ENCODE results near the gene MBTD1.
"Not testable (repeated sequence)": the region's sequence is repeated elsewhere in the genome, so short reads cannot be mapped to it uniquely, and the experiment has no call there.

MBTD1 gene

GRCh38 chr17:51185763-51186332 is 74.0 kb downstream of the MBTD1 start:
- Histone ChIP-seq H3K4me1 (ENCODE audit: control insufficient read depth, insufficient read depth, low read length) (no peaks in the 10 kb centered on the region), H3K9me3 (replicated peaks; ENCODE audit: low read length) (no peaks in the 10 kb centered on the region), H3K4me3 (ENCODE audit: low read length) (no peak overlapping the region), H3K36me3 (ENCODE audit: insufficient read depth, low read length) (peaks cover 41% of the 10 kb centered on the region), H3K27me3 (ENCODE audit: control insufficient read depth, insufficient read depth, low read length) (no peaks in the 10 kb centered on the region), H3K4me2 (ENCODE audit: low read length) (no peak overlapping the region), H3K9ac (ENCODE audit: low read depth, low read length) (no peak overlapping the region)

GRCh38 chr17:51184124-51184523 is 75.7 kb downstream of the MBTD1 start:
- H3K36me3 ChIP-seq (ENCODE audit: insufficient read depth, low read length): peaks cover 36% of the 10 kb centered on the region

DNA sequence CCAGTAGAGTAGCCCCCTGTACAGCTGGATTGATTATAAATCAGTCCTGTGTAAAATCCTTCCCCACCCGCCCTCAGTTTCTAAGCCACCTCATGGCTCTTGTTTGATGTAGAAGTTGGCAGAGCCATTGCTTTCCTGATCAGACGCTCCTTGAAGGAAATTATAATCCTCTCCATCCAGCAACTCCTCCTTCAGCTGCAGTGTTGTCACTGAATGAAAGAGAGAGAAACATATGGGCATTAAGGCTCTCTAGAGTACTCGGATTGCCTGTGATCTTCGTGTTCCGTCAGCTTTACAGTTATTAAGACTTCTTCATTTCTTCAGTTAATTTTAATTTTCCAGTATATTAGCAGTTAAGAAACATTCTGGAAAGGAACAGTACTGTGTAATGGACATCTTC is 79.4 kb downstream of the MBTD1 start:
- H3K4me1 ChIP-seq (ENCODE audit: control insufficient read depth, insufficient read depth, low read length): no peaks in the 10 kb centered on the region
- H3K36me3 ChIP-seq (ENCODE audit: insufficient read depth, low read length): peaks cover 28% of the 10 kb centered on the region
- H3K4me3 ChIP-seq (ENCODE audit: low read length): no peak overlapping the region
- H3K9ac ChIP-seq (ENCODE audit: low read depth, low read length): no peak overlapping the region
- no peak overlapping the region for H3K4me2 ChIP-seq (ENCODE audit: low read length)
- H3K27me3 ChIP-seq (ENCODE audit: control insufficient read depth, insufficient read depth, low read length): no peaks in the 10 kb centered on the region
- no peaks in the 10 kb centered on the region for H3K9me3 ChIP-seq (replicated peaks; ENCODE audit: low read length)

More at GRCh38 chr17:51184124-51184523, 75.7 kb downstream of the MBTD1 start:
- H3K4me2 ChIP-seq (ENCODE audit: low read length): no peak overlapping the region
- no peak overlapping the region for H3K4me3 ChIP-seq (ENCODE audit: low read length)
- H3K9ac ChIP-seq (ENCODE audit: low read depth, low read length): no peak overlapping the region
- no peaks in the 10 kb centered on the region for H3K9me3 ChIP-seq (replicated peaks; ENCODE audit: low read length)
- H3K27me3 ChIP-seq (ENCODE audit: control insufficient read depth, insufficient read depth, low read length): no peaks in the 10 kb centered on the region
- H3K4me1 ChIP-seq (ENCODE audit: control insufficient read depth, insufficient read depth, low read length): no peaks in the 10 kb centered on the region

GRCh38 chr17:51172030-51172429 is 87.8 kb downstream of the MBTD1 start:
- H3K4me2 ChIP-seq (ENCODE audit: low read length); H3K4me1 ChIP-seq (ENCODE audit: control insufficient read depth, insufficient read depth, low read length); H3K4me3 ChIP-seq (ENCODE audit: low read length); H3K9ac ChIP-seq (ENCODE audit: low read depth, low read length); H3K27me3 ChIP-seq (ENCODE audit: control insufficient read depth, insufficient read depth, low read length); H3K9me3 ChIP-seq (replicated peaks; ENCODE audit: low read length): not testable (repeated sequence)
- peaks cover 47% of the 10 kb centered on the region for H3K36me3 ChIP-seq (ENCODE audit: insufficient read depth, low read length)

- H3K4me3 ChIP-seq (ENCODE audit: low read length): no peak overlapping the region
- H3K36me3 ChIP-seq (ENCODE audit: insufficient read depth, low read length): peaks cover 47% of the 10 kb centered on the region
- no peaks in the 10 kb centered on the region for H3K9me3 ChIP-seq (replicated peaks; ENCODE audit: low read length)
- no peaks in the 10 kb centered on the region for H3K27me3 ChIP-seq (ENCODE audit: control insufficient read depth, insufficient read depth, low read length)
- H3K4me1 ChIP-seq (ENCODE audit: control insufficient read depth, insufficient read depth, low read length): peaks cover 7% of the 10 kb centered on the region
- H3K4me2 ChIP-seq (ENCODE audit: low read length): no peak overlapping the region
- no peak overlapping the region for H3K9ac ChIP-seq (ENCODE audit: low read depth, low read length)
Observed at GRCh38 chr17:51170736-51171135, 89.1 kb downstream of the MBTD1 start.

- no peak overlapping the region for H3K4me3 ChIP-seq (ENCODE audit: low read length)
- H3K9ac ChIP-seq (ENCODE audit: low read depth, low read length): no peak overlapping the region
- peaks cover 47% of the 10 kb centered on the region for H3K36me3 ChIP-seq (ENCODE audit: insufficient read depth, low read length)
- H3K9me3 ChIP-seq (replicated peaks; ENCODE audit: low read length): no peaks in the 10 kb centered on the region
- H3K4me2 ChIP-seq (ENCODE audit: low read length): no peak overlapping the region
- peaks cover 15% of the 10 kb centered on the region for H3K4me1 ChIP-seq (ENCODE audit: control insufficient read depth, insufficient read depth, low read length)
- no peaks in the 10 kb centered on the region for H3K27me3 ChIP-seq (ENCODE audit: control insufficient read depth, insufficient read depth, low read length)
Observed at GRCh38 chr17:51169340-51169739, 90.5 kb downstream of the MBTD1 start.

DNA sequence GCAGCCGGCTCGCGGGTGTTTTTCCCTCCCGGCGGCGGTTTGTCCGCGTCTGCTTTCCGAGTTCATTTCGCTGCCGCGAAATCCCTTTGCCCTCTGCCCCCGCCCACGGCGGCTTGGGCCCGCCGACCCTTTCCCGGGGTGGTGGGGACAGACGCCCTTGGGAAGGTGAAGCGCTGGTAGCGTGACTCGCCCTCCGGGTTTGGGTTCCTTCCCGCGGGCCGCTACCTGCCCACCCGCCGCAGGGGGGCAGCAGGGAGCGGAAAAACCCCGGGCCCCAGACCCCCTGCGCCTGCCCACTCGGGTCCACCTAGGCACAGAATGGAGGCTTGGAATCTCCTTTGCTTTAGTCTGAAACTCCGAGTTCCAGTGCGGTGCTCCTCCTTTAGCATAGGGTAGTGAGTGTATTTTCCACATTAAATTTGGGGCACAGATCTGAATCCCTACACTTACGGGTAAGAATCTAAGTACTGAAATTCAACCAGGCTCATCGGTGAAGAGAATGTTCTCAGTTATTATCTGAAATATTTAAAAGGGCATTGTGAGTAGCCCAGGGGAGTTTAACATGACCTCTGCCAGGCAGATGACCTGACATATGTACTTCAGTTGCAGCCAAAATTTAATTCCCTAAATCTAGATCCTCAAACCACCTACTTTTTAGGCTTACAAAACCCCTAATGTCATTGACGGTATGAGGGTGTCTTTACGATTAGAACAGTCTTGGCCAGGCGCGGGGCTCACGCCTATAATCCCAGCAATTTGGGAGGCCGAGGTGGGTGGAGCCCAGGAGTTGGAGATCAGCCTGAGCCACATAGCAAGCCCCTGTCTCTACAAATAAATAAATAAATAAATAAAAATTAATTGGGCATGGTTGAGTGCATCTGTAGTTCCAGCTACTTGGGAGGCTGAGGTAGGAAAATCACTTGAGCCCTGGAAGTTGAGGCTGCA is 92.6 kb downstream of the MBTD1 start:
- Histone ChIP-seq H3K27me3 (ENCODE audit: control insufficient read depth, insufficient read depth, low read length) (no peaks in the 10 kb centered on the region), H3K36me3 (ENCODE audit: insufficient read depth, low read length) (peaks cover 42% of the 10 kb centered on the region), H3K4me2 (ENCODE audit: low read length) (peak overlapping the region; percentile 86), H3K4me1 (ENCODE audit: control insufficient read depth, insufficient read depth, low read length) (peaks cover 15% of the 10 kb centered on the region), H3K4me3 (ENCODE audit: low read length) (peak overlapping the region; percentile 99), H3K9ac (ENCODE audit: low read depth, low read length) (peak overlapping the region; percentile 98), H3K9me3 (replicated peaks; ENCODE audit: low read length) (no peaks in the 10 kb centered on the region)

DNA sequence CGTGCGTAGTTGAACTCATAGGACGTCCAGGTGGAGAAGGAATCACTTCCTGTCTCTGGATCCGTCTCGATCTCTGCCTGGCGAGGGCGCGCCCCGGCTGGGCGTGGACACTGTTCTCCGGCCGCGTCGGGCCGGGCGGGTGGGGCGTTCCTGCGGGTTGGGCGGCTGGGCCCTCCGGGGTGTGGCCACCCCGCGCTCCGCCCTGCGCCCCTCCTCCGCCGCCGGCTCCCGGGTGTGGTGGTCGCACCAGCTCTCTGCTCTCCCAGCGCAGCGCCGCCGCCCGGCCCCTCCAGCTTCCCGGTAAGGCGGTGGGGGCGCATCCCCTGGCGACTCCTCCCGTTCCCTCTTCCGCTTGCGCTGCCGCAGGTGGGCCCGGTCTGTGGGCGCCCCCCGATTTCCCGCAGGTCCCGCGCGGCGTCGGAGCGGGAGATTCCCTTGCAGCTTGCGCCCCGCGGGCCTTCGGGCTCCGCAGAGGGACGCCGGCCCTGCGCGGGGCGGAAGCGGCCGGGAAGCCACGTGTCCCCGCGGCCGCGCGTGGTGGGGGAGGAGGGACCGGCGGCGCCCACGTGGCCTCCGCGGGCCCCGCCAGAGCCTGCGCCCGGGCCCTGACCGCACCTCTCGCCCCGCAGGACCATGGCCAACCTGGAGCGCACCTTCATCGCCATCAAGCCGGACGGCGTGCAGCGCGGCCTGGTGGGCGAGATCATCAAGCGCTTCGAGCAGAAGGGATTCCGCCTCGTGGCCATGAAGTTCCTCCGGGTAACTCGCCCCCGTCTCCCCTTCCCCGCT is 93.5 kb downstream of the MBTD1 start, which contains the start of gene NME2:
Gene NME2 (plus strand): TSS at position 214 of the 789 bp plus-strand sequence. CDS start 420 bp downstream, at position 634.
- Histone ChIP-seq H3K4me1 (ENCODE audit: control insufficient read depth, insufficient read depth, low read length) (peaks cover 15% of the 10 kb centered on the region), H3K36me3 (ENCODE audit: insufficient read depth, low read length) (peaks cover 42% of the 10 kb centered on the region), H3K9ac (ENCODE audit: low read depth, low read length) (peak within 1 kb of the TSS; percentile 98), H3K4me2 (ENCODE audit: low read length) (peak within 1 kb of the TSS; percentile 86), H3K9me3 (replicated peaks; ENCODE audit: low read length) (no peaks in the 10 kb centered on the region), H3K4me3 (ENCODE audit: low read length) (peak within 1 kb of the TSS; percentile 99), H3K27me3 (ENCODE audit: control insufficient read depth, insufficient read depth, low read length) (no peaks in the 10 kb centered on the region)

DNA sequence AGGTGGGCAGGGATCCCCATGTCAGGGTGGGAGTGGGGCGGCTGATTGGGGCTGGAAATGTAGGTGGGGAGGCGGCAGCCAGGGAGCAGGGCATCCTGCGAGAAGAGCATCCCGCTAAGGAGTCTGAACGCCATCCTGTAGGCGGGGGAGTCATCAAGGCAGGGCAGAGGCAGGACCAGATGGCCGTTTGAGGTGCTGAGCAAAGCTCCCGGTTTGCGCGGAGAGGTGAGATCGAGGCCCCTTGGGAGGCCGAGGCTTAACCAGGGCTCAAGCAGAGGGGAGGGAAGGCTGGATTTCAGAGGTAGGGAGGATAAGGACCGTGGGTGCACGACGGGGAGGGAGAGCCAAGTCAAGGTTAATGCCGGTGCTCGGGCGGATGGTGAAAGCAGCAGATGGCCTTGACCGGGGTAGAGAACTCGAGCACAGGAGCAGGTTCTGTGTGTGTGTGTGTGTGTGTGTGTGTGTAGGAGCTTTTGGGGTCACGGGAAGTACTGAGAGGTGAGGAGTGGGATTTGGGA is 94.1 kb downstream of the MBTD1 start:
- peak overlapping the region; percentile 99 for H3K4me3 ChIP-seq (ENCODE audit: low read length)
- H3K9me3 ChIP-seq (replicated peaks; ENCODE audit: low read length): no peaks in the 10 kb centered on the region
- H3K36me3 ChIP-seq (ENCODE audit: insufficient read depth, low read length): peaks cover 42% of the 10 kb centered on the region
- peak overlapping the region; percentile 86 for H3K4me2 ChIP-seq (ENCODE audit: low read length)
- H3K4me1 ChIP-seq (ENCODE audit: control insufficient read depth, insufficient read depth, low read length): peaks cover 15% of the 10 kb centered on the region
- H3K9ac ChIP-seq (ENCODE audit: low read depth, low read length): peak overlapping the region; percentile 98
- no peaks in the 10 kb centered on the region for H3K27me3 ChIP-seq (ENCODE audit: control insufficient read depth, insufficient read depth, low read length)

GRCh38 chr17:51164911-51165679 is 94.8 kb downstream of the MBTD1 start:
- Histone ChIP-seq H3K27me3 (ENCODE audit: control insufficient read depth, insufficient read depth, low read length) (no peaks in the 10 kb centered on the region), H3K9me3 (replicated peaks; ENCODE audit: low read length) (no peaks in the 10 kb centered on the region), H3K4me3 (ENCODE audit: low read length) (peak overlapping the region; percentile 99), H3K9ac (ENCODE audit: low read depth, low read length) (peak overlapping the region; percentile 98), H3K4me1 (ENCODE audit: control insufficient read depth, insufficient read depth, low read length) (peaks cover 15% of the 10 kb centered on the region), H3K36me3 (ENCODE audit: insufficient read depth, low read length) (peaks cover 43% of the 10 kb centered on the region), H3K4me2 (ENCODE audit: low read length) (peak overlapping the region; percentile 86)
